ENCODE results near the gene SZRD1. TPM values are rescaled to one million over a fixed set of nuclear protein-coding genes. Genes with fewer than 3 reads are reported as not detected.
A peak's percentile ranks its signal among the peaks of the same experiment; 100 is the strongest.

SZRD1 gene, protein sequence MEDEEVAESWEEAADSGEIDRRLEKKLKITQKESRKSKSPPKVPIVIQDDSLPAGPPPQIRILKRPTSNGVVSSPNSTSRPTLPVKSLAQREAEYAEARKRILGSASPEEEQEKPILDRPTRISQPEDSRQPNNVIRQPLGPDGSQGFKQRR
- total RNA-seq (100 to 1,000 TPM in 1 of 2 donors, 10 to 100 TPM in 1; 29.3 to 112 TPM), polyA plus RNA-seq (100 to 1,000 TPM in 1 of 2 donors, 10 to 100 TPM in 1; 66.2 to 114 TPM)
- long read RNA-seq, donor 1, transcript SZRD1-210 (3 exons, 3,401 nt), result minor isoform, 12 of 65 reads
- long read RNA-seq, donor 1, transcript SZRD1-201 (4 exons, 3,636 nt), result minor isoform, 5 of 65 reads
- long read RNA-seq, donor 1, transcript SZRD1-202 (3 exons, 3,447 nt), result major isoform, 18 of 65 reads
- long read RNA-seq, donor 1, partial matches to known transcripts, result 26 of 65 reads
- long read RNA-seq, donor 1, other reads (novel, unspliced or antisense), result 0 of 65 reads
- long read RNA-seq, donor 2, transcript SZRD1-202 (3 exons, 3,447 nt), result major isoform, 7 of 23 reads
- long read RNA-seq, donor 2, transcript SZRD1-210 (3 exons, 3,401 nt), result major isoform, 7 of 23 reads
- long read RNA-seq, donor 2, partial matches to known transcripts, result 7 of 23 reads
- long read RNA-seq, donor 2, other reads (novel, unspliced or antisense), result 0 of 23 reads
- long read RNA-seq, donor 3, transcript SZRD1-202 (3 exons, 3,447 nt), result major isoform, 9 of 27 reads
- long read RNA-seq, donor 3, transcript SZRD1-210 (3 exons, 3,401 nt), result minor isoform, 6 of 27 reads
- long read RNA-seq, donor 3, partial matches to known transcripts, result 8 of 27 reads
- long read RNA-seq, donor 3, other reads (novel, unspliced or antisense), result 0 of 27 reads
- long read RNA-seq, donor 4, transcript SZRD1-202 (3 exons, 3,447 nt), result major isoform, 9 of 39 reads
- long read RNA-seq, donor 4, transcript SZRD1-210 (3 exons, 3,401 nt), result minor isoform, 7 of 39 reads
- long read RNA-seq, donor 4, transcript SZRD1-203 (4 exons, 892 nt), result minor isoform, 5 of 39 reads
- long read RNA-seq, donor 4, partial matches to known transcripts, result 14 of 39 reads
- long read RNA-seq, donor 4, other reads (novel, unspliced or antisense), result 0 of 39 reads
- long read RNA-seq, donor 5, transcript SZRD1-201 (4 exons, 3,636 nt), result minor isoform, 8 of 109 reads
- long read RNA-seq, donor 5, transcript SZRD1-210 (3 exons, 3,401 nt), result minor isoform, 12 of 109 reads
- long read RNA-seq, donor 5, transcript SZRD1-202 (3 exons, 3,447 nt), result major isoform, 18 of 109 reads
- long read RNA-seq, donor 5, partial matches to known transcripts, result 68 of 109 reads
- long read RNA-seq, donor 5, other reads (novel, unspliced or antisense), result 0 of 109 reads

- Histone ChIP-seq H3K4me1 (ENCODE audit: control insufficient read depth in 5 of 5, insufficient read depth in 5 of 5, low read length in 5 of 5) (peaks cover 0 to 17% (median 7%) of the 10 kb centered on the region in 5 donors), H3K9me3 (ENCODE audit: control insufficient read depth in 4 of 4, insufficient read depth in 3 of 4, low read length in 3 of 4) (no peaks in the 10 kb centered on the region), H3K27ac (ENCODE audit: low read depth in 1 of 2, low read length in 1 of 2) (peak within 1 kb of the TSS; percentile 94 to 98), H3K9ac (ENCODE audit: insufficient read depth in 1 of 2, low read length in 2 of 2) (peak within 1 kb of the TSS; percentile 51 to 89), H3K27me3 (ENCODE audit: control insufficient read depth in 3 of 3, insufficient read depth in 3 of 3, low read length in 2 of 3) (no peaks in the 10 kb centered on the region), H3K4me3 (peak within 1 kb of the TSS; percentile 79), H3K36me3 (ENCODE audit: control insufficient read depth in 4 of 4, insufficient read depth in 4 of 4, low read length in 4 of 4) (peaks cover 0 to 3% (median 0%) of the 10 kb centered on the region in 4 donors)
- TF ChIP-seq CTCF (IDR thresholded peaks at IDR 0.05; ENCODE audit: control extremely low read depth, extremely low read depth), result no peak
- WGBS, 2 donors, result 2 to 3% methylated on average over 24 of the region's 24 CpGs
- ATAC-seq (ENCODE audit: insufficient read depth, low FRiP score) (peak; percentile 87), DNase-seq (peak; percentile 99 to 100 (median 100))
These were observed at the start of gene SZRD1 for GRCh38 chr1:16366722-16367257. Gene SZRD1 (plus strand): TSS chr1:16367242. CDS start chr1:16367258, 16 bp downstream.

GRCh38 chr1:16318555-16318954 is 48.5 kb upstream of the SZRD1 start:
- Histone ChIP-seq H3K36me3 (ENCODE audit: control insufficient read depth in 4 of 4, insufficient read depth in 4 of 4, low read length in 4 of 4) (peaks cover 4 to 12% (median 9%) of the 10 kb centered on the region in 4 donors), H3K27ac (ENCODE audit: low read depth in 1 of 2, low read length in 1 of 2) (peak overlapping the region in 1 of 2 donors; percentile 5), H3K9me3 (ENCODE audit: control insufficient read depth in 4 of 4, insufficient read depth in 3 of 4, low read length in 3 of 4) (no peaks in the 10 kb centered on the region), H3K27me3 (ENCODE audit: control insufficient read depth in 3 of 3, insufficient read depth in 3 of 3, low read length in 2 of 3) (no peaks in the 10 kb centered on the region), H3K4me3 (no peak overlapping the region), H3K4me1 (ENCODE audit: control insufficient read depth in 5 of 5, insufficient read depth in 5 of 5, low read length in 5 of 5) (peaks cover 0 to 11% (median 2%) of the 10 kb centered on the region in 5 donors), H3K9ac (ENCODE audit: insufficient read depth in 1 of 2, low read length in 2 of 2) (peak overlapping the region in 1 of 2 donors; percentile 36)
- ATAC-seq (ENCODE audit: insufficient read depth, low FRiP score) (no peak), DNase-seq (peak in 2 of 3 donors; percentile 28 to 45)
- WGBS, 2 donors, result 55 to 59% methylated on average over 3 of the region's 3 CpGs
- TF ChIP-seq CTCF (IDR thresholded peaks at IDR 0.05; ENCODE audit: control extremely low read depth, extremely low read depth), result no peak

GRCh38 chr1:16321176-16321867 is 45.7 kb upstream of the SZRD1 start:
- TF ChIP-seq CTCF (IDR thresholded peaks at IDR 0.05; ENCODE audit: control extremely low read depth, extremely low read depth), result no peak
- H3K4me3 ChIP-seq, result no peak overlapping the region
- peaks cover 0 to 1% (median 0%) of the 10 kb centered on the region in 4 donors for H3K36me3 ChIP-seq (ENCODE audit: control insufficient read depth in 4 of 4, insufficient read depth in 4 of 4, low read length in 4 of 4)
- H3K27ac ChIP-seq (ENCODE audit: low read depth in 1 of 2, low read length in 1 of 2), result no peak overlapping the region
- no peaks in the 10 kb centered on the region for H3K27me3 ChIP-seq (ENCODE audit: control insufficient read depth in 3 of 3, insufficient read depth in 3 of 3, low read length in 2 of 3)
- no peaks in the 10 kb centered on the region for H3K9me3 ChIP-seq (ENCODE audit: control insufficient read depth in 4 of 4, insufficient read depth in 3 of 4, low read length in 3 of 4)
- peaks cover 0 to 11% (median 2%) of the 10 kb centered on the region in 5 donors for H3K4me1 ChIP-seq (ENCODE audit: control insufficient read depth in 5 of 5, insufficient read depth in 5 of 5, low read length in 5 of 5)
- DNase-seq, result no peak
- ATAC-seq (ENCODE audit: insufficient read depth, low FRiP score), result no peak
- 83 to 87% methylated on average over 4 of the region's 4 CpGs for WGBS, 2 donors
- H3K9ac ChIP-seq (ENCODE audit: insufficient read depth in 1 of 2, low read length in 2 of 2), result no peak overlapping the region

Data from lung (tissue), 16 donors.